HL-60 (cell line): ENCODE measurements around the gene PADI6.

ENCODE experiments used
- CTCF ChIP-seq: IDR thresholded peaks from one replicate; pipeline ENCODE4 v1.5.1; 2011; ENCODE audit warnings: low read length, control low read depth, inconsistent platforms; ENCODE audit not compliant: insufficient read depth
- POLR2AphosphoS5 ChIP-seq: IDR thresholded peaks from 2 replicates; pipeline ENCODE4 v1.6.1; 2012; ENCODE audit warnings: low read depth

DNA sequence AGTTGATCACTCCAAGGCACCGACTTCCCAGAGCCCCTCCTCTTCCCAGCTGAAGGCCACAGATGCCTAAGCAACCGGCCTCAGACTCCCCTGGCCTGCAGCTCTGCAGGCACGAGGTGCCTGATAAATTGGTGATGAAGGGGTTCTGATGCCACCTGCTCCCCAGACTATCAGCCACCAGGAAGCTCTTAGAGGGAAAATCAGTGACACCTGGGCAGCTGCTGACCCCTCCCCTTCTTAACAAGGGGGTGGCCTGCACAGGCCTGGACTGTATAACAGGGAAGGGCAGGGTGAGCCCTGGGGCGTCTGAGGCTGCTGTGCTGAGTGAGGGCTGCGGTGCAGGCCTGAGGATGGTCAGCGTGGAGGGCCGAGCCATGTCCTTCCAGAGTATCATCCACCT, at the start of gene PADI6:
- TF ChIP-seq CTCF (no peak), POLR2AphosphoS5 (no peak)
